ENCODE results near the gene SYF2.
A peak's percentile ranks its signal among the peaks of the same experiment; 100 is the strongest.

The SYF2 gene

GRCh38 chr1:25194054-25194453, 38.2 kb downstream of the SYF2 start (continued):
- 0 out of 2 replicates have a peak, but pooled peaks have one; percentile 9 for TF ChIP-seq ZSCAN4 (tag by site-specific recombination; IDR thresholded peaks at IDR 0.05)

GRCh38 chr1:25193229-25193628, 39.1 kb downstream of the SYF2 start:
- Histone ChIP-seq H3K4me1 (ENCODE audit: control insufficient read depth, insufficient read depth, low read length) (no peaks in the 10 kb centered on the region; the same call in 1 of the 2 replicates), H3K4me3 (ENCODE audit: low read depth, low read length) (no peak overlapping the region), H3K9me3 (ENCODE audit: control insufficient read depth, insufficient read depth, low read depth, low read length) (no peaks in the 10 kb centered on the region), H3K27ac (ENCODE audit: extremely low read depth, low read depth, low read length) (no peak overlapping the region), H3K36me3 (ENCODE audit: control insufficient read depth in 2 of 2, insufficient read depth in 1 of 2, low read length in 2 of 2) (no peaks in the 10 kb centered on the region)
- CTCF ChIA-PET: interaction anchor here (0.8 kb wide), 1 partner anchor 10 kb away, joined by 4 read pairs; no protein-coding TSS in a partner anchor
- TF ChIP-seq ZFHX2 (tag by site-specific recombination; conservative IDR thresholded peaks at IDR 0.05) (peak; percentile 65), EGR2 (tag by site-specific recombination; IDR thresholded peaks at IDR 0.05; ENCODE audit: low read depth) (peak; percentile 64), ZNF571 (tag by site-specific recombination; IDR thresholded peaks at IDR 0.05) (no peak)
- POLR2A ChIA-PET: no interaction called here

GRCh38 chr1:25192154-25192553, 40.1 kb downstream of the SYF2 start:
- POLR2A ChIA-PET: no interaction called here
- Histone ChIP-seq H3K36me3 (ENCODE audit: control insufficient read depth in 2 of 2, insufficient read depth in 1 of 2, low read length in 2 of 2) (no peaks in the 10 kb centered on the region), H3K4me3 (ENCODE audit: low read depth, low read length) (no peak overlapping the region), H3K4me1 (ENCODE audit: control insufficient read depth, insufficient read depth, low read length) (no peaks in the 10 kb centered on the region), H3K9me3 (ENCODE audit: control insufficient read depth, insufficient read depth, low read depth, low read length) (no peaks in the 10 kb centered on the region), H3K27ac (ENCODE audit: extremely low read depth, low read depth, low read length) (no peak overlapping the region)
- CTCF ChIA-PET: interaction anchor here (0.8 to 2.3 kb wide), 2 partner anchors 11 to 13 kb away, joined by 4 to 10 read pairs; no protein-coding TSS in a partner anchor
- TF ChIP-seq ZNF518A (tag by site-specific recombination; conservative IDR thresholded peaks at IDR 0.05; ENCODE audit: low read depth) (no peak), ZNF623 (tag by site-specific recombination; IDR thresholded peaks at IDR 0.05) (0 out of 2 replicates have a peak, but pooled peaks have one; percentile 15), ZNF768 (tag by site-specific recombination; IDR thresholded peaks at IDR 0.05) (0 out of 2 replicates have a peak, but pooled peaks have one; percentile 57)

- no peaks in the 10 kb centered on the region for H3K4me1 ChIP-seq (ENCODE audit: control insufficient read depth, insufficient read depth, low read length)
- no peaks in the 10 kb centered on the region for H3K36me3 ChIP-seq (ENCODE audit: control insufficient read depth in 2 of 2, insufficient read depth in 1 of 2, low read length in 2 of 2)
- no peaks in the 10 kb centered on the region for H3K9me3 ChIP-seq (ENCODE audit: control insufficient read depth, insufficient read depth, low read depth, low read length)
- H3K4me3 ChIP-seq (ENCODE audit: low read depth, low read length): no peak overlapping the region
- CTCF ChIA-PET: interaction anchor here (0.9 to 2.3 kb wide), 3 partner anchors 13 to 90 kb away, joined by 3 to 10 read pairs (median 4); no protein-coding TSS in a partner anchor
- POLR2A ChIA-PET: no interaction called here
- no peak overlapping the region for H3K27ac ChIP-seq (ENCODE audit: extremely low read depth, low read depth, low read length)
- no peak for TF ChIP-seq ZNF692 (tag by site-specific recombination; IDR thresholded peaks at IDR 0.05)
- TF ChIP-seq SP2 (tag by site-specific recombination; IDR thresholded peaks at IDR 0.05): no peak
- no peak for TF ChIP-seq REPIN1 (tag by site-specific recombination; IDR thresholded peaks at IDR 0.05; ENCODE audit: low read depth)
- peak; percentile 70 for TF ChIP-seq ZNF112 (tag by site-specific recombination; IDR thresholded peaks at IDR 0.05)
- TF ChIP-seq PRDM2 (tag by site-specific recombination; IDR thresholded peaks at IDR 0.05; ENCODE audit: borderline replicate concordance): no peak
Observed at GRCh38 chr1:25190260-25190659, 42.0 kb downstream of the SYF2 start.

Measured in HEK293 (cell line).